Measurements from ENCODE around the gene TAF6.

Gene TAF6

GRCh38 chr7:100115026-100115425, 4.1 kb downstream of the TAF6 start:
- H3K9me3 Mint-ChIP-seq = no peaks in the 10 kb centered on the region
- no peak overlapping the region for H3K27ac Mint-ChIP-seq
- DNase-seq = no peak
- H3K4me3 Mint-ChIP-seq = no peak overlapping the region
- no peaks in the 10 kb centered on the region for H3K27me3 Mint-ChIP-seq
- no peak for ATAC-seq
- H3K4me1 Mint-ChIP-seq = peaks cover 15% of the 10 kb centered on the region

DNA sequence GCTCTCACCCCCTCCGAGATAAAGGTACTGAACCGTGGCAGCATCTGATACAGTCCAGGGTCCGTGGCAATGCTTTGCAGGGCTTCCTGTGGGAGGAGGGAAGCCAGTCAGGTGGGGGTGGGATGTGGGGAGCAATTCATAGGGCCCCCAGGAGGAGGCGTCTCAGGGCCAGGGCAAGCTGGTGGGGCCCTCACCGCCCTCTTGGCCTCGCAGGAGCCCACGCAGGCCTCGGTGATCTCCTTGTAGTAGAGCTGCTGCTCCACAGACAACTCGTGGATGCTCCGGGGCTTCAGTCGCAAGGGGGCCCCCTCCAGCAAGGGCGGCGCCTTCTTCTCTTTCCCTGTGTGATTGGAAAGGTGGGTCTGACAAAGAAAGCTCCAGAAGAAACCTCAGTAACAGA, 7.2 kb downstream of the TAF6 start:
- H3K9me3 Mint-ChIP-seq = no peaks in the 10 kb centered on the region
- DNase-seq = no peak
- no peak overlapping the region for H3K27ac Mint-ChIP-seq
- H3K4me3 Mint-ChIP-seq = no peak overlapping the region
- no peaks in the 10 kb centered on the region for H3K27me3 Mint-ChIP-seq
- no peak for ATAC-seq
- peaks cover 8% of the 10 kb centered on the region for H3K4me1 Mint-ChIP-seq

DNA sequence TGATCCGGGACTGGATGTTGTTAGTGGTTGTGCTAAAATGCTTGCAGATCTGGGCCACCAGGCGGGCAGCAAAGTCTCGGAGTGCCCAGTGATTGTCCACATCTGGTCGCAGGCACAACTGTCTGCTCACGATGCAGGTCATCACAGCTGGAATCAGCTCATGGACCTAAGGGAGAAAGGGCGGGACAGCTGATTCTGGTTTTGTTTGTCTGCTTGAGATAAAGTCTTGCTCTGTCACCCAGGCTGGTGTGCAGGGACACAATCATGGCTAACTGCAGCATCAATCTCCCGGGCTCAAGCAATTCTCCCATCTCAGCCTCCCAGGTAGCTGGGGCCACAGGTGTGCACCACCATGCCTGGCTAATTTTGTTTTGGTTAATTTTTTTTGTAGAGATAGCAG, 8.0 kb downstream of the TAF6 start:
- no peaks in the 10 kb centered on the region for H3K9me3 Mint-ChIP-seq
- H3K27me3 Mint-ChIP-seq = no peaks in the 10 kb centered on the region
- H3K4me3 Mint-ChIP-seq = no peak overlapping the region
- H3K4me1 Mint-ChIP-seq = peaks cover 10% of the 10 kb centered on the region
- H3K27ac Mint-ChIP-seq = no peak overlapping the region
- ATAC-seq (no peak), DNase-seq (no peak)

DNA sequence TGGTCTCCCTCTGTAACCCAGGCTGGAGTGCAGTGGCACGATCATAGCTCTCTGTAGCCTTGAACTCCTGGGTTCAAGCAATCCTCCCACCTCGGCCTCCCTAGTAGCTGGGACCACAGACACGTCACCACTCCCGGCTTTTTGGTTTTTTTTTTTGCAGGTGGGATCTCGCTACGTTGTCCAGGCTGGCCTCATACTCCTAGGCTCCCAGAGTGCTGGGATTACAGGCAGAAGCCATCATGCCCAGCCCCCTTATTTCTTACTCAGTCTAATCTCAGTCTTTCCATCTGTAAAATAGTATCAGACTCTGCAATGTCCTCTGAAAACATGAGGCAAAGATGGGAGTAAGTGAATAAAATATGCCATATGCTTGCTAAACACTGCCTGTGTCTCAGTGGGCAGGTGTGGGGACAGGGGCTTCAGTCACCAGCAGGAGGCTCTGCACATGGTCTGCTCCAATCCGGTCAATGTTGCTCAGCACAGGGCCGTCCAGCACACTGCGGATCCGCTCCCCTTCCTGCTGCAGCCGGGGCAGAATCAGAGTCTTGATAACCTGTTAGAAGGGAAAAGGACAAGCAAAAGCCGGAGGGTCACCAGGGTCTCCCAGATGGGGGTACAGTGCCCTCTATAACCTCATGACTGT, 9.5 kb downstream of the TAF6 start:
- Mint-ChIP-seq H3K27ac (no peak overlapping the region), H3K9me3 (no peaks in the 10 kb centered on the region), H3K27me3 (no peaks in the 10 kb centered on the region), H3K4me3 (no peak overlapping the region), H3K4me1 (peaks cover 10% of the 10 kb centered on the region)
- DNase-seq = no peak
- no peak for ATAC-seq

GRCh38 chr7:100107890-100108289, 11.3 kb downstream of the TAF6 start:
- H3K4me3 Mint-ChIP-seq = no peak overlapping the region
- H3K4me1 Mint-ChIP-seq = peaks cover 17% of the 10 kb centered on the region
- no peak overlapping the region for H3K27ac Mint-ChIP-seq
- H3K27me3 Mint-ChIP-seq = no peaks in the 10 kb centered on the region
- ATAC-seq (no peak), DNase-seq (no peak)
- H3K9me3 Mint-ChIP-seq = no peaks in the 10 kb centered on the region

DNA sequence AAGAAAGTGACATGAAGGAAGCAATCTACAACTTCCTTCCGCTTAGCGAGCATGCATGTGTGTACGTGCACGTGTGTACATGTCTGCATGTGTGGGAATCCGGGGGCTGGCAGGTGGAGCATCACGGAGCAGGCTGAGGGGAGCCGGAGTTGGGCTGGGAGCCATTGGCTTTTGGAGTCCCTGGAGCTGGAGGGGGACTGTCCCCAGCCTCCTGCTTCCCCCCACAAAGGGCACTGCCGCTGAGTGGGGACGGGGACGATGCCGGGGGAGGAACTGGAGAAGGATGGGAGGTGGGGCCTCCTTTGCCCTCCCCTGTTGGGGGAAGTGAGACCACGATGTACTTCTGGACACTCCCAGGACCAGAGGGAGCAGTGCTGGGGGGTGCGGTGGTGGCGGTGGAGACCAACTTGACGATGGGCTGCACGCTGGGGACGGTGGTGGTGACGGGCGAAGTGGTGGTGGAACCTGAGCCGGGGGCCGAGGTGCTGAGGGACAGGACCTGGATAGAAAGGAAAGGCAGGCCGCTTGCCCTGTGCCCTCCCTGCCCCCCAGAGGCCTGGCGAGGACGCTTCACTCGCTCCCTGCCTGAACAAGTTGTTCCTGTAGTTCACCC, 11.9 kb downstream of the TAF6 start:
- ATAC-seq (no peak), DNase-seq (no peak)
- H3K27me3 Mint-ChIP-seq = no peaks in the 10 kb centered on the region
- no peak overlapping the region for H3K27ac Mint-ChIP-seq
- H3K4me1 Mint-ChIP-seq = peaks cover 24% of the 10 kb centered on the region
- no peak overlapping the region for H3K4me3 Mint-ChIP-seq
- no peaks in the 10 kb centered on the region for H3K9me3 Mint-ChIP-seq

DNA sequence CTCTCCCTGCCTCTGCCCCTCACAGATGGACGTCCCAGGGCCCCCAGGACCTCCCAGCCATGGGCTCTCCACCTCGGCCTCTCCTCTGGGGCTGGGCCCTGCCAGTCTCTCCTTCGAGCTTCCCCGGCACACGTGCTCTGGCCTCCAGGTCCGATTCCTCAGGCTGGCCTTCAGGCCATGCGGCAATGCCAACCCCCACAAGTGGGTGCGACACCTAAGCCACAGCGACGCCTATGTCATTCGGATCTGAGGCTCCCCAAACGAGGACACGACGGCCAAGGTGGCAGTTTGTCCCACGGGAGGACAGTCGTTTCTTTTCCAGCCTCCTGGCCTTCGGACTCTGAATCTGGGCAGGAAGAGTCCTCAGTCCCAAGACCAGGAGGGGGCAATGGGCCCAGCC, 12.5 kb downstream of the TAF6 start:
- no peaks in the 10 kb centered on the region for H3K27me3 Mint-ChIP-seq
- no peaks in the 10 kb centered on the region for H3K9me3 Mint-ChIP-seq
- peaks cover 25% of the 10 kb centered on the region for H3K4me1 Mint-ChIP-seq
- H3K4me3 Mint-ChIP-seq = no peak overlapping the region
- ATAC-seq (no peak), DNase-seq (no peak)
- H3K27ac Mint-ChIP-seq = peak overlapping the region in 1 of 2 donors; percentile 85

DNA sequence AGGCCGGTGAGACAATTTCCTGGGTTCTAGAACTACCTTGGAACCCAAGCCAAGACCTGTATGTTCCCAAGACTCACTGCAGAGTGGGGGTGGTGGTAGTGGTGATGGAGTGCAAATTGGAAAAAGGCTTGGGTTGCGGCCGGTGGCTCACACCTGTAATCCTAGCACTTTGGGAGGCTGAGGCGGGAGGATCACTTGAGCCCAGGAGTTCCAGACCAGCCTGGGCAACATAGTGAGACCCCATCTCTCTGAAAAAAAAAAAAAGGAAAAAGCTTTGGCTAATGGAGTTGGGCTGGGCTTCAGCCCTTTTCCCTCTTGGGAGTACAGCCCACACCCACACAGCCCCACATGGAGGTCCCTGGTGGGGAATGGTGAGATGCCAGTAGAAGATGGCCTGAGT, 13.6 kb downstream of the TAF6 start:
- ATAC-seq (no peak), DNase-seq (no peak)
- no peak overlapping the region for H3K4me3 Mint-ChIP-seq

DNA sequence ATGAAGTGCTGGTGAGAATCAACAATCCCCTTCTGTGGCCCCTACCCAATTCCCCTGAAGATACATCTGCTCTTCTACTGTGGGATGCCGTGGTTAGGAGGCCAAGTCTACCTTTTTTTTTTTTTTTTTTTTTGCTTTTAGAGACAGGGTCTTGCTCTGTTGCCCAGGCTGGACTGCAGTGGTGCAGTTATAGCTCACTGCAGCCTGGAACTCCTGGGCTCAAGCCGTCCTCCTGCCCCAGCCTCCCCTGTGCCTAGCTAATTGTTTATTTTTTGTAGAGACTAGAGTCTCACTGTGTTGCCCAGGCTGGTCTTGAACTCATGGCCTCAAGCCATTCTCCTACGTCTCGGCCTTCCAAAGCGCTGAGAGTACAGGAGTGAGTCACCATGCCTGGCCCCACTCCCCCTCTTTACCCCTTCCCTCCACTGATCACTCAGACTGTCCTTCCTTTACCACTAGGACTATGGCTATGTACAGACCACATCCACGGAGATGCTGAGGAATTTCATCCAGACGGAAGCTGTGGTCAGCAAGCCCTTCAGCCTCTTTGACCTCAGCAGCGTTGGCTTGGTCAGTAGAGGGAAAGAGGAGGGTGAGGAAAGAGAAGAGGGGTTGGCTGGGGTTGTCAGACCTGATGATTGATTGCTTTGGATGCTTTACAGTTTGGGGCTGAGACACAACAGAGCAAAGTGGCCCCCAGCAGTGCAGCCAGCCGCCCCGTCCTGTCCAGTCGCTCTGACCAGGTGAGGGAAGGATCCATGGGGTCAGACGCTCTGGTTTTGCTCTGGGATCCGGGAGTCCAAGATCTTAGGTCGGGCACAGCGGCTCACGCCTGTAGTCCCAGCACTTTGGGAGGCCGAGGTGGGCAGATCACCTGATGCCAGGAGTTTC, 16.0 kb downstream of the TAF6 start:
- Mint-ChIP-seq H3K27me3 (no peaks in the 10 kb centered on the region), H3K27ac (no peak overlapping the region), H3K4me3 (peak overlapping the region; percentile 94 to 95), H3K4me1 (peaks cover 51% of the 10 kb centered on the region), H3K9me3 (no peaks in the 10 kb centered on the region)
- no peak for DNase-seq
- no peak for ATAC-seq

More for the DNA sequence above, 13.6 kb downstream of the TAF6 start:
- H3K9me3 Mint-ChIP-seq = no peaks in the 10 kb centered on the region
- H3K27ac Mint-ChIP-seq = no peak overlapping the region
- peaks cover 27% of the 10 kb centered on the region for H3K4me1 Mint-ChIP-seq
- H3K27me3 Mint-ChIP-seq = no peaks in the 10 kb centered on the region

DNA sequence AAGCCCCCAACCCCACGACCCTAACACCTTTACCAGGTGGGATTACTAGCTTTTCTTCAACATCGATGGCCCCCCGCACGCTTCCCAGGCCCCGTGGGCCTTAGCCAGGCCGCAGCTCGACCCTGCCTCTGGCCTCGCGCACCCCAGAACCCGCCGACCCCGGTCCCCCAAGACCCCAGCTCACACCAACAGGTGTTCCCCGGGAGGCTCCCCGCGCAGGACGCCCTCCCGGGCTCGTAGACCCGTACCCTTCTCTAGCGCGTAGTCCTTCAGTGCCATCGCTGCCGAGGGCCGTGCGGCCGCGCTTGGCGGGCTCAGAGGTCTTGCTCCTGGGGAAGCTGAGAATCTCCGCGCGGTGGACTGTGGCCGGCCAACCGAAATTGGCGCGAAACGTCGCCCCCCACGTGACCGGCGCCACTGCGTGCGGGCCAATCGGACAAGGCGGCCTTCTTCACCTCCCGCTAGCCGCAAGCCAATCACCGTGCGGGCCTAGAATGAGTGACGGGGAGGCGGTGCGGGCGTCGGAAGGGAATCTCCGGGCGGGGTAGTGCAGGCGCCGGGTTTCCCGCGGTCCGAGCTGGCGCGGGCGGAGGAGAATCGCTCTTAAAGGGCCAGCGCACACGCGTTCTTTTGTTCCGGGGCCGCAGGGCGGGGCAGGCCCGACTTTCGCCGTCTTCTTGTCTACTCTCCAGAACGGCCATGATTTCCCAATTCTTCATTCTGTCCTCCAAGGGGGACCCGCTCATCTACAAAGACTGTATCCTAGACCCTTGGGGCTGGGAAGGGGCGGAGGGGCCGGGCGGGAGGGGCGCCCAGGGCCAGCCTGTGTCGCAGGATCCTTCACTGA, 17.9 kb downstream of the TAF6 start, which contains the start of the genes AP4M1 and MCM7:
Gene AP4M1, plus strand, starts transcription at position 628 of the 847 bp plus-strand sequence. Its CDS starts 72 bp downstream, at position 700.
Gene MCM7, minus strand, starts transcription at position 382 of the 847 bp plus-strand sequence. Its CDS starts 103 bp downstream, at position 279.
- peak within 1 kb of the TSS; percentile 97 to 100 for H3K27ac Mint-ChIP-seq
- H3K9me3 Mint-ChIP-seq = no peaks in the 10 kb centered on the region
- no peaks in the 10 kb centered on the region for H3K27me3 Mint-ChIP-seq

DNA sequence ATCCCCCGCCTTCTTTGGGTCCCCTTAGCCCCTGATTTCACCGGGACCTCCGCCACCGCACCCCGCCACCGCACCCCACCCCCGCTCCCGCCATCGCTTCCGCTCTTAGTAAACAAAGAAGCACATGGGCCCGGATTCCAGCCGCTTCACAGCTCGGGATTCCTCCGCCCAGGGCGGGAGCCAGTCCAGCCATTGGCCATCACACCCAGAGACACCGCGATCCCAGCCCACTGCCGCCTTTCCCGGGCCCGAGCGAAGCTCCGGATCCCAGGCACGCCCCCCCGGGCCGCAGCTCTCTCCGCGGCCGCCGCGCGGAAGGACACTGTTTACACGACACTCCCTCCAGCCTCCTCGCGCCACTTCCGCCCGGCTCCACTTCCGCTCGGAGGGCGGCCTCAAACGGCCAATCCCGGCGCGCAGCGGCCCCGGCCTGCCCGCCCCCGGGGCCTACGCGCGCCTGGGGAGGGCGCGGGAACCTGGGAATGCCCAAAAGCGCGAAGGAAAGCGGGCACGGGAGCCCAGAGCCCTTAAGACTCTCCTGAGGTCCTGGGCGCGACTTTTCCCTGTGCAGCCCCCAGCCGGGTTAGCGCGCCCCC, 18.6 kb downstream of the TAF6 start:
- ATAC-seq = peak; percentile 83
- peaks cover 61% of the 10 kb centered on the region for H3K4me1 Mint-ChIP-seq
- H3K9me3 Mint-ChIP-seq = no peaks in the 10 kb centered on the region

More for the DNA sequence above, 17.9 kb downstream of the TAF6 start, which contains the start of the genes AP4M1 and MCM7:
- ATAC-seq (peak; percentile 93), DNase-seq (peak; percentile 97 to 99)
- Mint-ChIP-seq H3K4me3 (peak within 1 kb of the TSS; percentile 94 to 95), H3K4me1 (peaks cover 54% of the 10 kb centered on the region)

DNA sequence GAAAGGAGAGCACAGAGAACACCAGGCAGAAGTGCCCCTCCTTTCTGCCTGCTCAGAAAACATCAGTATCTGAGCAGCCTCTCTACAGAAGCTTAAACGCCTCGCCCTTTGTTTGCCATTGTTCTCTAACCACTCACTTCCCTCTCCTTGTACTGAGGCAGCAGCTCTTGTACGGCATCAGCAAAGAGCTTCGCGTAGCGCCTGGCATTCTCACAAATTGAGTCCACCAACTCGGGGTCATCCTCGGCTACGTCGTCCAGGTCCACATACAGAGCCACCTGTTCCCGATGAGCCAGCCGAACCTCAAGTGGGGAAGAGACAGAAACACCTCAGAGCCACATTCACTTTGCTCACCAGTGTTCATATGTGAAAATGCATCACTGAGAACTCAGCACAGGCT, 19.7 kb downstream of the TAF6 start:
- H3K27me3 Mint-ChIP-seq = no peaks in the 10 kb centered on the region
- no peaks in the 10 kb centered on the region for H3K9me3 Mint-ChIP-seq
- DNase-seq = no peak
- ATAC-seq = no peak
- H3K27ac Mint-ChIP-seq = peak overlapping the region in 1 of 2 donors; percentile 100
- peaks cover 68% of the 10 kb centered on the region for H3K4me1 Mint-ChIP-seq
- H3K4me3 Mint-ChIP-seq = peak overlapping the region; percentile 94 to 95

More for the DNA sequence above, 18.6 kb downstream of the TAF6 start:
- Mint-ChIP-seq H3K4me3 (peak overlapping the region; percentile 94 to 95), H3K27me3 (no peaks in the 10 kb centered on the region), H3K27ac (peak overlapping the region; percentile 97 to 100)
- peak; percentile 88 to 89 for DNase-seq

DNA sequence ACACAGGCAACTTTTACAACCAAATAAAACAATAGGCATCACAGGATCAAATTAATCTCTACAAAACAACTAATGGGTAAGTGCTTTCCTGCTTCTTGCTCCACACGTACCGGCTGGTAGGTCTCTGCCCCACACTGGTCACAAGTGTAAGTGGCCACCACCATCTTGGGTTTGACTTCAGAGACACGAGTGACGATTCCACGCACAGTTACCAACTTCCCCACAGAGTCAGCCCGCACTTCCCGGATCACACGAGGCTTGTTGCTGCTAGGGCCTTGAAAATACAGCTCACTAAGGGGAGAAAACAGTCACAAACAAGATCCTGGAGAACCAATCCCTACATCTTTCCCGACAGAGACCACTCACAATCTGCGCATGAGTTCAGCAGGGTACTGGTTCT, 20.2 kb downstream of the TAF6 start:
- Mint-ChIP-seq H3K27ac (peak overlapping the region; percentile 3 to 100), H3K4me1 (peaks cover 71% of the 10 kb centered on the region), H3K4me3 (peak overlapping the region; percentile 94 to 95), H3K9me3 (no peaks in the 10 kb centered on the region), H3K27me3 (no peaks in the 10 kb centered on the region)
- ATAC-seq (no peak), DNase-seq (no peak)

DNA sequence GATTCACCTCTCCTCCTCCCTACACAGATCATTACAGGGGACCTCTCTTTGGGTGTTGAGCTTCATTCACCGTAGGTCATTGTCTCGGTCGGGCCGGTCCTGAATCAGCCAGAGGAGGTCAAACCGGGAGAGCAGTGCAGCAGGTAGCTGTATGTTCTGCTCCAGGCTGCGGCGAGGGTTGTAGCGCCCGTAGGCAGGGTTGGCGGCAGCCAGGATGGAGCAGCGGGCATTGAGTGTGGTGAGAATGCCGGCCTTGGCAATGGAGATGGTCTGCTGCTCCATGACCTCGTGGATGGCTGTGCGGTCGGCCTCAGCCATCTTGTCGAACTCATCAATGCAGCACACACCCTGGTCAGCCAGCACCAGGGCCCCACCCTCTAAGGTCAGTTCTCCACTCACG, 23.5 kb downstream of the TAF6 start:
- H3K4me3 Mint-ChIP-seq = peak overlapping the region in 1 of 2 donors; percentile 5

More for the DNA sequence above, 23.5 kb downstream of the TAF6 start:
- peaks cover 88% of the 10 kb centered on the region for H3K4me1 Mint-ChIP-seq
- H3K27me3 Mint-ChIP-seq = no peaks in the 10 kb centered on the region
- ATAC-seq (no peak), DNase-seq (no peak)
- no peaks in the 10 kb centered on the region for H3K9me3 Mint-ChIP-seq
- peak overlapping the region in 1 of 2 donors; percentile 87 for H3K27ac Mint-ChIP-seq

Data from stimulated activated naive CD8-positive, alpha-beta T cell treated with anti-CD3 and anti-CD28 coated beads, Interleukin-15, amount 100 ng/mL, for 72 hours (primary cell).